ENCODE results near the gene MTREX.

Gene MTREX

DNA sequence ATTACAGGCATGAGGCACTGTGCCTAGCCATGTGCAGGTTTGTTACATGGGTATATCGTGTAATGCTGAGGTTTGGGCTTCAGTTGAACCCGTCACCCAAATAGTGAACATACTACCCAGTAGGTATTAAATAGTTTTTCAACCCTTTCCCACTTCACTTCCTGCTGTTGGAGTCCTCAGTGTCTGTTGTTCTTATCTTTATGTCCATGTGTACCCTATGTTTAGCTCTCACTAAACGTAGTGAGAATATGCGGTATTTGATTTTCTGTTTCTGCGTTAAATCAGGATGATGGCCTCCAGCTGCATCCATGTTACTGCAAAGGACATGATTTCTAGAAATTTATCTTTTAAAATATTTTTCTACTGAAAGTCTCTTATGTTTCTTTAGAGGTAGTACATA lies 17.8 kb downstream of the MTREX start:
- no peak for DNase-seq

DNA sequence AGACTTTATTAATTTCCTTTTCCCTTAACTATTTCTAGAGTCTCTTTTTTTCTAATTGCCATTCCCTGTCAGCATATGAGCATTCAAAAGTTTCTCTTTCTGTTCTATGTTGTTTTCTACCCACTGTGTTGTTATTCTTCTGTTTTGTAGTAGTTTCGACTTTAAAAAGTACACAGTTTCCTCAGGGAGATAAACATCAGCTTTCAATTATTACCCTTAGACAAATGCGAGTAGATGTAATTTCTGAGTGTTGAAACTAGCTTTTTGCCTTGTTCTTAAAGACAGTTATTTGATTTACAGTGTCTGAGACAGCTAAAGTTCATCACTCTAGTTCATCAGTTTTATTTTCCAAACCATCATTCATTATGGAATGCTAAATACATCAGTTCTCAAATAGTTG lies 19.5 kb downstream of the MTREX start:
- DNase-seq, result no peak

DNA sequence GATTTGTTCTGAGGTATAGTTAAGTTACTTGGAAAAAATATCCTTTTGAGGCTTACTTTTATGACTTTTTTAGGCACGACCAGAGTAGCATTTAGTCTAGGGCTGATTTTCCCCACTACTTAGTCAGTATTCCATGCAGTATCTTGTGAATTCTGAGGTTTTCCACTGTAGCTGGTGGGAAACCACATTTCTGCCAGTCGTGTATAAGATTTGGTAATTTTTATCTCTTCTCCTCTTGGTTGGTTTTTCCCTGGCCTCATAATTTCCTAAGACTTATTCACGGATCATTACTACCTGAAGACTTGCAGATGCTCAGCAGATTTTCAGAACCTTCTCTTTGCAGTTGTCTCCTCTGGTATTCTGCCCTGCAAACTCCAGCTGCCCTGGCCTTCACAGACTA lies 23.5 kb downstream of the MTREX start:
- DNase-seq, result no peak

DNA sequence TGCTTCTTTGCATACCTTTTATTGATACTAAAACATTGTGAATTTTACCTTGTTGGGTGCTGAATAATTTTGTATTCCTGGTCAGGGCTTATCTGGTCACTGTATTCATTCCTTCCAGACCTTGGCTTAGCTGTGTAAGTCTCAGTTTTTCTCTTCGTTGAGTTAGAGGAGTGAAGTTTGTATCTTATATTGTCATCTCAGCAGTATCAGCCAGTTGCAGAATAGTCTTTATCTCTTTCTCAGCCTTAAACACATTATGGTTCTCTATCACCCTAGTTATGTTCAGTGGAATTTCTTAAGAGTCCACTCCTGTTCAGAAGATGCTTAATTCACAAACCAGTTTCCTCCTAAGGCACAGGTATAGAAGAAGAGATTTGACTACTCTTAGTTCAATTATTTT lies 25.2 kb downstream of the MTREX start:
- DNase-seq, result no peak

DNA sequence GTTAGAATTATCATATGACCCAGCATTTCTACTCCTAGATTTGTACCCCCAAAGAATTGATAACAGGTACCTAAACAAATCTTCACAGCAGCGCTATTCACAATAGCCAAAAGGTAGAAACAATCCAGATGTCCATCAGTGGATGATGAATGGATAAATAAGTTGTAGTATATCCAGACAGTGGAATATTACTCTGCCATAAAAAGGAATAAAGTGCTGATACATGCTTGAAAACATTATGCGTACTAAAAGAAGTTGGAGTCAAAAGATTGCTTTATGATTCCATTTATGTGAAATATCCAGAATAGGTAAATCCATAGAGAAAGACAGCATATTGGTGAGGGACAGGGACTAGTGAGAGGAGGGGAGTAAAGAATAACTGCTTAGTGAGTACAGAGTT lies 26.0 kb downstream of the MTREX start:
- no peak for DNase-seq

DNA sequence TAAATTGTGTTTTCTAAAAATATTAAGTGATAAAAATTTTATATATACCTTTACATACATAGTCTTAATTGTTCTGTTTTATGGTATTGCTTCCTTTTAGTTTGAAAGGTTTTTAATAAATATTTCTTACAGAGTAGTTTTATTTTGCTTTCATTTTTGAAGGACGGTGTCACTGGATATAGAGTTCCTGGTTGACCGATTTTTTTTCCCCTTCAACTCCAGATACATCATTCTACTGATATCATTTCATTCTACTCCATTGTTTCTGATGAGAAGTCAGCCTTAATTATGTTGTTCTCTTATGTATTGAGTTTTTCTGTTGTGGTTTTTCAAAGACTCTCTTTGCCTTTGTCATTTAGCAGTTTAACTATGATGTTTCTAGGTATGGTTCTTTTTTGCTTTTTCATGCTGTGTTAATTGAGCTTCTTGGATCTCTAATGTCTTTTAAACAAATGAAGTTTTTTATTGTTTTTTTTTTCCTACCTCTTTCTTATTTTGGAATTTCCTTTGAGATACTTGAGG lies 30.4 kb downstream of the MTREX start:
- DNase-seq, result no peak

DNA sequence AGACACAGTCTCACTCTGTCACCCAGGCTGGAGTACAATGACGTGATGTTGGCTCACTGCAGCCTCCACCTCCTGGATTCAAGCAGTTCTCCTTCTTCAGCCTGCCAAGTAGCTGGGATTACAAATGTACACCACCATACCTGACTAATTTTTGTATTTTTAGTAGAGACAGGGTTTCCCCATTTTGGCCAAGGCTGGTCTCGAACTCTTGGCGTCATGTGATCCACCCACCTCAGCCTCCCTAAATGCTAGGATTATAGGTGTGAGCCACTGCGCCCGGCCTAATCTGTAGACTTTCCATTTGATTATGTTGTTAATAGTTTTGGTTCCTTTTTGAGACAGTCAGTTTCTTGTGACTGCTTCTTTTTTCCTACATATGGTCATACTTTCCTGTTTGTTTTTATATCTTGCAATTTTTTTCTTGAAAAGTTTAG lies 31.0 kb downstream of the MTREX start:
- peak; percentile 61 for DNase-seq

DNA sequence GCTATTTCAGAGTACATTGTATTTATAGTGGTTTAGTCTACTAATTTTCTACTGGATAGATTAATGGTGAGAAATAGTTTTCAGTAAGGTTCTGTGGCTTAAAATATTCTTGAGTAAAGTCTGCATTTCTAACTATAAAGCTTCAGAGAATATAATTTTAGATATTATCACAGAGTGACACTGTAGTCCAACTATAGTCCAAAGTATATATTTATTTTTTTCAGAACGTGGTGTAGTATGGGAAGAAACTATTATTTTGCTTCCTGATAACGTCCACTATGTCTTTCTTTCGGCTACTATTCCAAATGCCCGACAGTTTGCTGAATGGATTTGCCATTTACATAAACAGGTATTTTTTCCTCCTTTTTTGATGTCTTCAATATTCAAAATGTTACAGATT lies 35.3 kb downstream of the MTREX start:
- DNase-seq, result no peak

DNA sequence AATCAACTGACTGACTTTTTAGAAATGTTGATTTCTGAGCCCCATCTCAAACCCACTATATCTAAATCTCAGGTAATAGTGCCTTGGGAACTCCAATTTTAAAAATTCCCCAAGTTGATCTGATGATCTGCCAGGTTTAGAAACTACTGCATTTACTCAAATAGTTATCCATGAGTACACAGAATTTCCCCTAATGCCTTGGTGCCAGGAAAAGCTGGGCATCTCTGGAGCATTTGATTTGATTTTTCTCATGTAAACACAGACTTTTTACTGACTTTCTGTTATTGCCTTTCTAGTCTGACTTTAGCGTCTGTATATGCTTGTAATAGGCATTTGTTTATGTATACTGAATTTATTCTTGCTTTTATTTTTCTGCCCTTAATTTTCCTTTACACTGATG lies 35.8 kb downstream of the MTREX start:
- no peak for DNase-seq

DNA sequence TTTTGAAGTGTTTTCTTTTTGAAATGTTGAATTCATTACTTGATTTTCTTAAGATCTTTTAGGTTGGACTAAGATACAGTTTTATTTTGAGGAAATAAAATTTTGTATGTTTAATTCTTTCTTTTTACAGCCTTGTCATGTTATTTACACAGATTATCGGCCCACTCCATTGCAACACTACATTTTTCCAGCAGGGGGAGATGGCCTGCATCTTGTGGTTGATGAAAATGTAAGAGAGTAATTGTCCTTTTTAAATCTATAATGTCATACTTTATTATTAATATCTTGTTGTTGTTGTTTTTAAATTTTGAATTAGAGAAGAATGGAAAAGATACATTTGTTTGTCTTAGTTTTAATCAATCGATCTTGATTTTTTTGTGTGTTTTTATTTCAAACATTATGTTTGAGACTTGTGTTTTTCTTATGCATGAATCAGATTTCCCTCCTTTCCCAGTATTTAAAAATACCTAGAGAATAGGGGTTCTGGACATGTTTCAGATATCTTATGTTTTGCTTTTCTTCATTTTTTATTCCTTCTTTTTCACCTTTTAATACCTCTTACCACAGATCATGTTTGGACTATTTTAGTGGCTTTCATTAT lies 36.7 kb downstream of the MTREX start:
- DNase-seq, result peak; percentile 38

DNA sequence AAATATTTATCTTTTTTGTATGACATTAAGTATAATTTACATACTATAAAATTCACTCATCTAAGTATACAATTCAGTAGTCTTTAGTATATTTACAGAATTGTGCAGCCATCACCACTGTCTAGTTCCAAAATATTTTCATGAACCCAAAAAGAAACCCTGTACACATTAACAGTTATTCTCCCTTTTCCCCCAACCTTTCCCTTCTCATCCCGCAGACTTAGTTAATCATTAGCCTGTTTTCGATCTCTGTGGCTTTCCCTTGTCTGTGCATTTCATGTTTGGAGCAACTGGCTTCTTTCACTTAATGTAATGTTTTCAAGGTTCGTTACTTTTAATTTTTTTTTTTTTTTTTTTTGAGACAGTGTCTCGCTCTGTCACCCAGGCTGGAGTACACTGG lies 37.5 kb downstream of the MTREX start:
- DNase-seq, result no peak

DNA sequence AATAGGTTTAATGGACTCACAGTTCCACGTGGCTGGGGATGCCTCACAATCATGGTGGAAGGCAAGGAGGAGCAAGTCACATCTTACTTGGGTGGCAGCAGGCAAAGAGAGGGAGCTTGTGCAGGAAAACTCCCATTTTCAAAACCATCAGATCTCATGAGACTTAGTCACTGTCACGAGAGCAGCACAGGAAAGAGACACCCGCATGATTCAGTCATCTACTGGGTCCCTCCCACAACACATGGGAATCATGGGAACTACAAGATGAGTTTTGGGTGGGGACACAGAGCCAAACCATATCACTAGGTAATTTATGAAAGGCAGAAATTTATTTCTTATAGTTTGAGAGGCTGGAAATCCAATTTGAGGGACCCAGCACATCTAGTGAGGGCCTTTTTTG lies 40.0 kb downstream of the MTREX start:
- no peak for DNase-seq

DNA sequence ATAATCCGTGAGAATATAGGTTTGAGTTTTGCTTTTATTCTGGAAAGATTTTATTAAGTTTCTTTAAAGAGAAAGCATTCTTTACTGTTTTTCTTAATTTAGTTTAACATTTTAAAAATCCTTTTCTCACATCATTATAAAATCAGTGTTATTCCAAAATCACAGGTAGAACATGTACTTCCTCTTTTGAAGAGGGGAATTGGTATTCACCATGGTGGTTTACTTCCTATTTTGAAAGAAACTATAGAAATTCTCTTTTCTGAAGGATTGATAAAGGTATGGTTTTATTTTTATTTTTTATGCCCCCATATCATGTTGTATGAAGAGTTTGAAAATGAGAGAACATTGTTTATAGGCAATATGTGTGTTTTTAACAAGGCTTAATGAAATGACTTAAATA lies 43.0 kb downstream of the MTREX start:
- DNase-seq, result no peak

DNA sequence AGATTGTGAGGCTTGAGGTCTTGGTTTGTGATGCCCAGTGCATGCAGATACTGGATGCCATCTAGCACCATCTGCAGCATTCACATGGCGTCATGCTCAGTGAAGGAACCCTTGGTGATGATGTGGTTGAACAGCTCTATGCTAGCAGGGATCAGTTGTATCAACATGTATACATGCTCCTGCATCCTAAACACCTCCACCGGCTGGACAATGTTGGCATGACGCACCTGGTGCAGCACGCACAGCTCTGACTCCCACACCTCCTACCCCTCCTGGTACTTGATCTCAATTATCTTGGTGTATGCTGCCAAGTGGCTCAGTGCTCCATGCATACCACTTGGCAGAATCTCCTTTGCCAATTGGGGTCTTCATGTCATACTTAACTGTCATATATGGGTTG lies 49.1 kb downstream of the MTREX start:
- no peak for DNase-seq

DNA sequence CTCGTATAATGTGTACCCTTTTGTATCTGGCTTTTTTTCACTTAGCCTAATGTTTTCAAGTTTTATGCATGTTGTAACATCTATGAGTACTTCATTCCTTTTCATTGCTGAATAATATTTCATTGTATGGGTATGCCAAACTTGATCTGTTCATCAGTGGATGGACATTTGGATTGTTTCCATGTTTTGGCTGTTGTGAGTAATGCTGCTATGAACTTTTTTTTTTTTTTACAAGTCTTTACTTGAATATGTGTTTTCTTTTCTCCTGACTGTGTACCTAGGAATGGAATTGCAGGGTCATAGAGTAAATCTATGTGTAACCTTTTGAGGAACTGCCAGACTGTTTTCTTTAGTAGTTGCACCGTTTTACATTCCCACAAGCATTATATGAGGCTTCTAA lies 52.4 kb downstream of the MTREX start:
- DNase-seq, result no peak

DNA sequence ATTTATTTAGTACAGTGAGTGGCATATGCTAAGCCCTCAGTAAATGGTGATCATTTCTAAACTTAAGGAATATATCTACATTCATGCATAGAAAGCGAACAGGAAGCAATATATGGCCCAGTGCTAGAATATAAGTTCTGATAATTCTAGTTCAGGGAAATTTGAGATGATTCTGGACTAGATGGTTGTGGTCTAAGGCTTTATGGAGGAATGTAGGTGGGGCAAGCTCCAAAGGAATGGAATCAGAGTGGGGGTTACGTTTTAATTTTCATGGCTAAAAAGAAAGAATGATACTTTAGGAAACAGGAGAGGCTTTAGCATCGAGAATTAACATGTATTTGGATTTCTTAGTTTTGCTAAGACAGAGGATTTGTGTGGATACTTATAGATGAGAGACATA lies 56.1 kb downstream of the MTREX start:
- DNase-seq, result no peak

DNA sequence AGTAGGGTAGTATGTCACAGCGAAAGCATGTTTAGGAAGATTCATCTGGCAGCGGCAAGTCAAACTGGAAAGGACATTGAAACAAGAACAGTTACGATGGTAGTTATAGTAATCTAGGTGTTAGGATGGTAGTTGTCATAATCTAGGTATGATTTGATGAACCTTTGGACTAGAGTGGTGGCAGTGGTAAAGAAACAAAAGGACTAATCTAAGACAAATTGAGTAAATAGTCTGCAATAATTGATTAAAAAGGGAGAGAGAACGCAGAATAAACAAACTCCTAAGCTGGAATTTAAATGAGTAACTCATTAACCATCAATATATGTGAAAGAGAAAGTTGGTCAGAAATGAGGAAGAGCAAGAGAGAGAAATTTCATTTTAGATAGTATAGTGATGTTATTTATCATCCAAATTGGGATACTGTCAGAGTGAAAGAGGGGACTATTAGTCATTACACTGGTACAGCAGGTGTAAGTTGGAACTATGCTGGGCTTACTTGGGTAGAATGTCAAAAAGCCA lies 56.8 kb downstream of the MTREX start:
- DNase-seq, result no peak

DNA sequence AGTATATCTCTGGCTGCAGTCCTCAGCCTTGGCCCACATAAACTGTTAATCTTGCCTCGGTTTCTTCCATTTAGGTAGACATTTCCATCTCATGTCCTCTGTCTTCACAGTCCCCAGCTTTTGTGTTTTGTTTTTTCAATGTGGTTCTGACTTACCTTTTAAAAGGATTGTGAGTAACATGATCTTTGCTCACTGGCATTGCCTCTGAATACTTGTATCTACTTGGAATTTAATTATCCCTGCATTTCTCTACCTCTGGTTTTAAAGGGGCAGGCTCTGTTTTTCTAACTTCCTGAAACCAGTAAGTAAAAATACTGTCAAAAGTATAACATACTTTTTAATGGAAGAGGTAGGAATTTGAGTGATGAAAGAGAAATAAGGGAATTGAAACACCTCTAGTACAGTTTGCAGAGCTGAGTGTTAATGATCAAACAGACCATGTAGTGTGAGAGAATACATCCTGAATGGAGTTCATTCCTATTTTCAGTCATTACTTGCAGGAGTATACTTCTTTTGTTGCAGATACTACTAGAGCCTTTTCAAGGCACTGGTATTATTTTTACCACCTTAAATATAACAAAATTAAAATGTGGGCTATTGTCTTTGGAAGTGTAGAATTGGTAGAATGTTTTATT lies 62.6 kb downstream of the MTREX start:
- DNase-seq, result no peak

DNA sequence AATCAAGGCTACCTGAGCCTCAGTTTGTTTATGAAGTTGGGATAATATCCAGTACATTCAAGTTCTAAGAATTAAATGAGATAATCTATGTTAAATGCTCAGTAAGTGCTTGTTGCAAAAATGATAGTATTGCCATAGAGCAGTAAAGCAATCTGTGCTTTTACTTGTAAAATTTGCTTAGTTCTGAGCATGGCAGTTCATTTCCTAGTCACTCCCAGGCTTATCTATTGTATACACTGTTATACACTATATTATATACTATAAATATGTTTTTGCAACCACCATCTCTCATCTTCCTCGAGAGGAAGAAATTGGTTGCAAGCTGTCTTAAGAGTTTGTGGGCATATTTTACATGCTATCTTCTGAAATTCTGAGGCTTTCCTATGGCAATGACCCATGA lies 63.4 kb downstream of the MTREX start:
- no peak for DNase-seq

DNA sequence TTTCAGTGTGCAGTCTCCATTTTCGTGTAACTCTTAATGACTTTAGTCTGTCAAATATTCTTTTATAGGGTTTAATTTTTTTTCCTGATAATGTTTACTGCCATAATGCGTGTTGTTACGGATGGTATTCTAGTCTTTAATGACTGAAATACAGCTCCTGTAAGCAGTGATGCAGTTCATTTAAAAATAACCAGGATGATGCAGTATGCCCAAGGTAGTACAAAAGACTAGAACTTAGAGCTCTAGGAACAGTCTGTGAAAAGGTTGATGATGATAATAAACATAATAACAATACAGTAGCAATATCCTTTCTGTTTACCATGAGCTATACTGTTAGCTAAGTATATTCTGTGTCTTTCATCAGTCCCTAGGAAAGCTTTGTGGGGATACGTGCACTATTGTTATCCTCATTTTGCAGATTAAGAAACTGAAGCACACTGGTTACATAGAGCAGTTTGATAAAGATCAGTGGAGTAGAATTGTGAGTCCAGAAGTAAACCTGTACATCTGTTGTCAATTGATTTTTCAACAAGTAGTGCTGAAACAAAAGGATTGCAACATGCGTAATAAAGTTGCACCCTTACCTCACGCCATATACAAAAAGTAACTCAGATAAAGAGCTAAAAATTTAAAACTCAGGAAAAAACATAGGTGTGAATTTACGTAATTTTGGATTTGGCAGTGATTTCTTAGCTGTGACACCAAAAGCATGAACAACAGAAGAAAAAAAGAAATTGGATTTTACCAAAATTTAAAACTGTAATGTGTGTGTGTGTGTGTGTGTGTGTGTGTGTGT lies 64.5 kb downstream of the MTREX start:
- DNase-seq, result no peak

DNA sequence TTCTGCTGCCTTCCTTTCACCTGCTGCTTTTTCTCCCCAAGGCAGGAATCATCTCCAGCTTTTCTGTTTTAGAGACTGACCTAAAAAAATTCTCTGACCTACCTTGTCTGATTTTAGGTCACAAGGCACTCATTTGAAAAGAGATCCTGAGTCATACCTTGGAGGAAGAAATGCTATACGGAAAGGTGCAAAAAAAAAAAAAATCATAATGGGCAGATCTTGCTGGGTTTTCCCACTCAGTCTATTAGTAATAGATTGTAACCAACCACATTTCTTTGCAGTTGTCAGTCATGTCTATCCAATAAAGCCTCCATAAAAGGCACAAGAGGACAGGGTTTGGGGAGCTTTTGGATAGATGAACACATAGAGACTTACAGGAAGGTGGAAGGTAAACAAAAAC lies 70.0 kb downstream of the MTREX start:
- no peak for DNase-seq

DNA sequence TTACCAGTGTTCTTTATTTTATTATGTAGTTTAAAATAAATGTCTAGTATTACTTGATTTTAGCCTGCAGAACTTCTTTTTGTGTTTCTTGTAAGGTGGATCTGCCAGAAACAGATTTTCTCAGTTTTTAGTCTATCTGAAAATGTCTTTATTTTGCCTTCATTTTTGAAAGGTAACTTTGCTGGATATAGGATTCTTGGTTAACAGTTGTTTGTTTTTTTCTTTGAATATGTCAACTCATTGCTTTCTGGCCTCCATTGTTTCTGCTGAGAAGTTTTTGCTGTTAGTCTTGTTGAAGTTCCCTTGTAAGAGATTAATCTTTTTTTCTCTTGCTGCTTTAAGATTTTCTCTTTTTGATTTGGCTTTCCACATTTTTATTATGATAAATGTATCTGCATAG lies 75.5 kb downstream of the MTREX start:
- no peak for DNase-seq

DNA sequence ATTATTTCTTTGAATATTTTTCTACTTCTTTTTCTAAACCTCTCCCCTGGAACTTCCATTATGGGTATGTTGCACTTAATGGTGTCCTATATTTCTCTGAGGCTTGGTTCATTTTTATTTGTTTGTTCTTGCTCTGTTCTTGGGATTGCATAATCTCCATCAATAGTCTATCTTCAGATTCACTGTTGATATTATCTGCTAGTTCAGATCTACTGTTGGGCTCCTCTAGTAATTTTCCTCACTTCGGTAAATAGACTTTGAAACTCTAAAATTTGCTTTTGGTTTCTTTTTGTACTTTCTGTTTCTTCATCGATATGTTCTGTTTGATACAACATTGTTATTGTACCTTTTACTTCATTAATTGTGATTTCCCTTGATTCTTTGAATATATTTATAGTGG lies 76.3 kb downstream of the MTREX start:
- no peak for DNase-seq

DNA sequence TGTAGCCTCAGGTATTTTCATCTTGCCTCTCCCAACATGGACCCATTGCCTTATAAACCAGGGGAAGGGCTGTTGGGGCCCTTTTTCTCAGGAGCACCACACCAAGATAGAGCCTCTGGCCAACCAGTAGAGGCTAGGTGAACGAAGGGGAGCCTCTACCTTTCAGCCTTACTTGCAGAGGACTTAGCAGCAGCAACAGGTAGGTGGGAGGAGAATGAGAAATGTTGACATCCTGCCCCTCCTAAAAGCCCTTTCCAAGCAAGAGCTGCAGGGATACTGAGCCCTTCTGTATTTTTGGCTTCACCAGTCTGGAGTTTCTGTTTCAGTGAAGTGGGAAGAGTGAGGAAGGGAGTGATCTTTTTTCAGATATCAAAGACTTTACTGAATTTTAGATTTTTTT lies 77.4 kb downstream of the MTREX start:
- no peak for DNase-seq

Measured in stimulated activated naive CD4-positive, alpha-beta T cell treated with Interleukin-2 at 50 U/mL for 16 hours (primary cell).